ENCODE results near the gene FN1.

The FN1 gene

DNA sequence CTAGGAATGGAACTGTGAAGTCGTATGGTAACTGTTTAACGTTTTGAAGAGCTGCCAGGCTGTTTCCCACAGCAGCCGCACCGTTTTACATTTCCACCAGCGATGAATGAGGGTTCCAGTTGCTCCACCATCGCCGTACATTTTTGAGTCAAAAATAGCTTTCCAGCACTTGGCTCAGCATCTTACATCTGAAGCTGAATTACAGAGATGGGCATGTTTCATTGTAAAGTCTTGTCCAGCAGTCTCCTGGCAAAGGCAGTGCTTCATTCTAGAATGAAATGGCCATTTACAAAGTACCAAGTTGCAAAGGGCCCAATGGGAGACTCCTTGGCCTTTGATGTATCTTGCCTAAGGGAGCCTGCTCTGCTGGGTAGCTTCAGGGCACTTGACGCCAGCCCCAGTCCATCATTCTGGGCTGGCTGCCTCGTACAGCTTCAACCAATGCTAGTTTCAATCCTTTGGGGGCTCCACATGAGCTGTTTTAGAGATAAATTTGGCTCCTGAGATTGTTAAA lies 78.9 kb downstream of the FN1 start:
- TF ChIP-seq YY1 (IDR thresholded peaks at IDR 0.05; ENCODE audit: low read depth): no peak
- no peak for TF ChIP-seq EGR1 (IDR thresholded peaks at IDR 0.05)
- TF ChIP-seq, protein P1, sequence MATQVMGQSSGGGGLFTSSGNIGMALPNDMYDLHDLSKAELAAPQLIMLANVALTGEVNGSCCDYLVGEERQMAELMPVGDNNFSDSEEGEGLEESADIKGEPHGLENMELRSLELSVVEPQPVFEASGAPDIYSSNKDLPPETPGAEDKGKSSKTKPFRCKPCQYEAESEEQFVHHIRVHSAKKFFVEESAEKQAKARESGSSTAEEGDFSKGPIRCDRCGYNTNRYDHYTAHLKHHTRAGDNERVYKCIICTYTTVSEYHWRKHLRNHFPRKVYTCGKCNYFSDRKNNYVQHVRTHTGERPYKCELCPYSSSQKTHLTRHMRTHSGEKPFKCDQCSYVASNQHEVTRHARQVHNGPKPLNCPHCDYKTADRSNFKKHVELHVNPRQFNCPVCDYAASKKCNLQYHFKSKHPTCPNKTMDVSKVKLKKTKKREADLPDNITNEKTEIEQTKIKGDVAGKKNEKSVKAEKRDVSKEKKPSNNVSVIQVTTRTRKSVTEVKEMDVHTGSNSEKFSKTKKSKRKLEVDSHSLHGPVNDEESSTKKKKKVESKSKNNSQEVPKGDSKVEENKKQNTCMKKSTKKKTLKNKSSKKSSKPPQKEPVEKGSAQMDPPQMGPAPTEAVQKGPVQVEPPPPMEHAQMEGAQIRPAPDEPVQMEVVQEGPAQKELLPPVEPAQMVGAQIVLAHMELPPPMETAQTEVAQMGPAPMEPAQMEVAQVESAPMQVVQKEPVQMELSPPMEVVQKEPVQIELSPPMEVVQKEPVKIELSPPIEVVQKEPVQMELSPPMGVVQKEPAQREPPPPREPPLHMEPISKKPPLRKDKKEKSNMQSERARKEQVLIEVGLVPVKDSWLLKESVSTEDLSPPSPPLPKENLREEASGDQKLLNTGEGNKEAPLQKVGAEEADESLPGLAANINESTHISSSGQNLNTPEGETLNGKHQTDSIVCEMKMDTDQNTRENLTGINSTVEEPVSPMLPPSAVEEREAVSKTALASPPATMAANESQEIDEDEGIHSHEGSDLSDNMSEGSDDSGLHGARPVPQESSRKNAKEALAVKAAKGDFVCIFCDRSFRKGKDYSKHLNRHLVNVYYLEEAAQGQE (IDR thresholded peaks at IDR 0.05; ENCODE audit: low read depth): no peak
- no peak for TF ChIP-seq TAF1 (IDR thresholded peaks at IDR 0.05; ENCODE audit: low read depth)
- TF ChIP-seq NFIC (IDR thresholded peaks at IDR 0.05): no peak
- TF ChIP-seq, protein P2, sequence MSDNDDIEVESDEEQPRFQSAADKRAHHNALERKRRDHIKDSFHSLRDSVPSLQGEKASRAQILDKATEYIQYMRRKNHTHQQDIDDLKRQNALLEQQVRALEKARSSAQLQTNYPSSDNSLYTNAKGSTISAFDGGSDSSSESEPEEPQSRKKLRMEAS (IDR thresholded peaks at IDR 0.05): no peak
- no peak for TF ChIP-seq TEAD4 (IDR thresholded peaks at IDR 0.05)
- TF ChIP-seq EP300 (IDR thresholded peaks at IDR 0.05; ENCODE audit: borderline replicate concordance): no peak
- TF ChIP-seq, protein P3, sequence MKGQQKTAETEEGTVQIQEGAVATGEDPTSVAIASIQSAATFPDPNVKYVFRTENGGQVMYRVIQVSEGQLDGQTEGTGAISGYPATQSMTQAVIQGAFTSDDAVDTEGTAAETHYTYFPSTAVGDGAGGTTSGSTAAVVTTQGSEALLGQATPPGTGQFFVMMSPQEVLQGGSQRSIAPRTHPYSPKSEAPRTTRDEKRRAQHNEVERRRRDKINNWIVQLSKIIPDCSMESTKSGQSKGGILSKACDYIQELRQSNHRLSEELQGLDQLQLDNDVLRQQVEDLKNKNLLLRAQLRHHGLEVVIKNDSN (IDR thresholded peaks at IDR 0.05): no peak
- no peak for TF ChIP-seq CEBPB (IDR thresholded peaks at IDR 0.05)
- TF ChIP-seq RAD21 (IDR thresholded peaks at IDR 0.05; ENCODE audit: low read depth): no peak
- no peak for TF ChIP-seq ZBTB7A (IDR thresholded peaks at IDR 0.05; ENCODE audit: low read depth)
- TF ChIP-seq FOXM1 (IDR thresholded peaks at IDR 0.05; ENCODE audit: borderline replicate concordance, low read depth): no peak

DNA sequence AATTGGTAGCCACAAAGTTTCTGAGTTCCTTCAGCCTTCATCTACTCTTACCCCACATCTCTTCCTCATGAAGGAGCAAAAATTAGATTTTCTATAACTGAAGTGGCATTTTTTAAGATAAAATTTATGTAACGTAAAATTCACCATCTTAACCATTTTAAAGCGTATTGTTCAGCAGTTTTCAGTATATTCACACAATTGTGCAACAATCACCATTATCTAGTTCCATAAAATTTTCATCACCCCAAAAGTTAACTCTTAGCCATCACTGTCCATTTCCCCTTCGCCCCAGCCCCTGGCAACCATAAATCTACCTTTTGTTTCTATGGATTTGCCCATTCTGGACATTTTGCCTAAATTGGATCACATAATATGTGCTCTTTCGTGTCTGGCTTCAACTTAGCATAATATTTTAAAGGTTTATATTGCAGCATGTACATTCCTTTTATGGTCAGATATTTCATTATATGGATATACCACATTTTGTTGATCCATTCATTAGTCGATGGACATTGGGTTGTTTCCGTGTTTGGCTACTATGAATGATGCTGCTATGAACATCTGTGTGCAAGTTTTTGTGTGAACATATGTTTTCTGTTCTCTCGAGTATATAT lies 79.4 kb downstream of the FN1 start:
- TF ChIP-seq CREB1 (IDR thresholded peaks at IDR 0.05; ENCODE audit: low read depth) (no peak), RAD21 (IDR thresholded peaks at IDR 0.05; ENCODE audit: low read depth) (no peak), EGR1 (IDR thresholded peaks at IDR 0.05) (no peak), YY1 (IDR thresholded peaks at IDR 0.05; ENCODE audit: low read depth) (no peak), TCF12 (IDR thresholded peaks at IDR 0.05; ENCODE audit: low read depth) (no peak), CEBPB (IDR thresholded peaks at IDR 0.05) (no peak), TAF1 (IDR thresholded peaks at IDR 0.05; ENCODE audit: low read depth) (no peak), TEAD4 (IDR thresholded peaks at IDR 0.05) (no peak), NFIC (IDR thresholded peaks at IDR 0.05) (no peak), EP300 (IDR thresholded peaks at IDR 0.05; ENCODE audit: borderline replicate concordance) (no peak), FOXM1 (IDR thresholded peaks at IDR 0.05; ENCODE audit: borderline replicate concordance, low read depth) (no peak), ZBTB7A (IDR thresholded peaks at IDR 0.05; ENCODE audit: low read depth) (no peak)
- TF ChIP-seq, protein P3 (IDR thresholded peaks at IDR 0.05): no peak
- TF ChIP-seq, protein P2 (IDR thresholded peaks at IDR 0.05): no peak
- TF ChIP-seq, protein P1 (IDR thresholded peaks at IDR 0.05; ENCODE audit: low read depth): no peak

DNA sequence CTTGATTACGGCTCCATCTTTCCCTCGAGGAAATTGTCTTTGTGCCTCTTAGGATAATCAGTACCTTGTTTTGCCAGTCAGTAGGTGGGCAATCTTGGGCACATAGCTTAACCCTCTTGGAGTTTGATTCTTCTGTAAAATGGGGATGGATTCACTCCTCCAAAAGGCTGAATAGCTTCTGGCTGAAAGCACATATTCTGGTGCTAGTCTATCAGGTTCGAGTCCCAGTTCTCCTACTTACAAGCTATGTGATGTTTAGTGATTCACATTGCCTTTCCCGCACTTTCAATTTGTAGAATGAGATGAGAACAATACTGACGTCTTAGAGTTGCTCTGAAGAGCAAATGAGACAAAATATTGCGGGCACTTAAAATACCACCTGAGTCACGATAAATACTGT lies 80.1 kb downstream of the FN1 start:
- TF ChIP-seq TCF12 (IDR thresholded peaks at IDR 0.05; ENCODE audit: low read depth) (no peak), EGR1 (IDR thresholded peaks at IDR 0.05) (no peak), CREB1 (IDR thresholded peaks at IDR 0.05; ENCODE audit: low read depth) (no peak), TAF1 (IDR thresholded peaks at IDR 0.05; ENCODE audit: low read depth) (no peak), NFIC (IDR thresholded peaks at IDR 0.05) (no peak), EP300 (IDR thresholded peaks at IDR 0.05; ENCODE audit: borderline replicate concordance) (no peak), RAD21 (IDR thresholded peaks at IDR 0.05; ENCODE audit: low read depth) (no peak), CEBPB (IDR thresholded peaks at IDR 0.05) (no peak), ZBTB7A (IDR thresholded peaks at IDR 0.05; ENCODE audit: low read depth) (no peak), FOXM1 (IDR thresholded peaks at IDR 0.05; ENCODE audit: borderline replicate concordance, low read depth) (no peak), TEAD4 (IDR thresholded peaks at IDR 0.05) (no peak), YY1 (IDR thresholded peaks at IDR 0.05; ENCODE audit: low read depth) (no peak)
- TF ChIP-seq, protein P3 (IDR thresholded peaks at IDR 0.05): no peak
- TF ChIP-seq, protein P1 (IDR thresholded peaks at IDR 0.05; ENCODE audit: low read depth): no peak
- TF ChIP-seq, protein P2 (IDR thresholded peaks at IDR 0.05): no peak

Data from Ishikawa (cell line).